Duodenal mucosa (tissue), 2 donors: ENCODE measurements around the gene MRPL46.

Experiments
- H3K27ac ChIP-seq: one replicate; pipeline ENCODE4 v1.7.0; 2013; ENCODE audit warnings: low read depth, low read length
- H3K27me3 ChIP-seq, 2 donors: one replicate each; pipeline ENCODE4 v1.7.0; 2013; ENCODE audit warnings: low read length in 2 of 2, control low read depth in 1 of 2; ENCODE audit not compliant: insufficient read depth in 2 of 2, control insufficient read depth in 1 of 2
- H3K36me3 ChIP-seq, 2 donors: one replicate each; pipeline ENCODE4 v1.7.0; 2013; ENCODE audit warnings: low read length in 2 of 2, control low read depth in 1 of 2; ENCODE audit not compliant: insufficient read depth in 2 of 2, control insufficient read depth in 1 of 2
- H3K4me1 ChIP-seq, 2 donors: one replicate each; pipeline ENCODE4 v1.7.0; 2013; ENCODE audit warnings: low read length in 2 of 2, control low read depth in 1 of 2; ENCODE audit not compliant: insufficient read depth in 2 of 2, control insufficient read depth in 1 of 2
- H3K4me3 ChIP-seq, 2 donors: one replicate each; pipeline ENCODE4 v1.7.0; 2013; ENCODE audit warnings: low read length in 2 of 2, low read depth in 1 of 2
- H3K9ac ChIP-seq, 2 donors: one replicate each; pipeline ENCODE4 v1.7.0; 2013; ENCODE audit warnings: low read length in 2 of 2, low read depth in 1 of 2
- H3K9me3 ChIP-seq, 2 donors: one replicate each; pipeline ENCODE4 v1.7.0; 2013; ENCODE audit warnings: low read length in 2 of 2, control low read depth in 1 of 2; ENCODE audit not compliant: control insufficient read depth in 1 of 2

The MRPL46 gene

DNA sequence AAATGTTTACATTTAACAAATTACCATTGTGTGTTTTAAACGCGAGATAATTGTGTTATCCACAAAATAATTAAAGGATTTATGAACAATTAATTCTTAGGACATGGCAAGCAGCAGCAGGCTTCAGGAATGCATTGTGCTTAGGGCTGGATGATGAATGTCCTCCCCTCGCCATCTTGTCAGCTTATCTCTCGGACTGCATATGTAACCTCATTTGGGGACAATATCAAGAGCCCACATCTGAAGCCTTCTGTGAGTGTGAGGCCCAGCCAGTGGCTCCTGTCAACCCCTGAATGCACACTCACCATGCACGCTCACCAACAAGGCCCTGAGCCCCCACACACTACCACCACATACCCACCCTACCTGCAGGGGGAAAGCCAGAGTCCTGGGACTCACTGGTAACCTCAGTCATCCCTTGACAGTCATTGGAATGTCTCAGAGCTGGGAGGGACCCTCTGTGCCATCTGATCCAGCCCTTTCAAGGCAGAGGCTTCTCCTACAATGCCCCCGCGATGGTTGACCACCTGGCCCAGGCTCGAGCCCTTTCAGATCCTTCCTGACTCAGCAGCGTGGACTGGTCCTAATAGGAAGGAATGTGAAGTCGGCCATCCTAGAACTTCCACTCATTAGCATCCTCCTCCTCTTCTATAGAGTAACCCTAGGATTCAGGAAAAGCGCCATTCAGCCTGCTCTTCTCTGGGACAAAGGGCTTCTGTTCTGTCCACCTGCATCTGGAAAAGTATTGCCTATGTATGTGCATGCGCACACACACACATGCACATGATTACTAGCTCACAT is 38.2 kb downstream of the MRPL46 start:
- Histone ChIP-seq H3K27ac (no peak overlapping the region), H3K36me3 (no peaks in the 10 kb centered on the region), H3K4me1 (no peaks in the 10 kb centered on the region), H3K9me3 (no peaks in the 10 kb centered on the region), H3K4me3 (no peak overlapping the region), H3K27me3 (peaks cover 0 to 5% of the 10 kb centered on the region in 2 donors), H3K9ac (no peak overlapping the region)

DNA sequence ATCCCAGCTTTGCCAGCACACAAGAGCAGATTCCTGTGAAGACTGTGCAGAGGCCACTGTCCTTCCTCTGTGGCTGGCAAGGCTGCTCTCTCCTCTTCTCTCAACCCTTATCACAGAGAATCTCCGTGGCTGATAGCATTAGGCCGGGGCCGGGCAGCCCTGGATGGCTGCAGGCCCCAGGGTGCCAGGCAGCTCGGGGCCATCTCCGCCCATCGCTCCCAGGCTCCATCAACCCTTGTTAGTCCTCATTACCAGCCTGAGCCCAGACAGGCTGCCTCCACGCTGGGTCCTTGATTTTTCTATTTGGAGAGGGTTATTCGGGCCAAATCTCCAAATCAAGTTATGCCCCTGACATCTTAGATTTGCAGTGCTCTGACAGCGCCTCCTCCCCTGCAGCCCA is 39.1 kb downstream of the MRPL46 start:
- Histone ChIP-seq H3K27ac (no peak overlapping the region), H3K36me3 (no peaks in the 10 kb centered on the region), H3K9me3 (no peaks in the 10 kb centered on the region), H3K27me3 (peaks cover 0 to 5% of the 10 kb centered on the region in 2 donors), H3K9ac (no peak overlapping the region), H3K4me3 (no peak overlapping the region), H3K4me1 (no peaks in the 10 kb centered on the region)

DNA sequence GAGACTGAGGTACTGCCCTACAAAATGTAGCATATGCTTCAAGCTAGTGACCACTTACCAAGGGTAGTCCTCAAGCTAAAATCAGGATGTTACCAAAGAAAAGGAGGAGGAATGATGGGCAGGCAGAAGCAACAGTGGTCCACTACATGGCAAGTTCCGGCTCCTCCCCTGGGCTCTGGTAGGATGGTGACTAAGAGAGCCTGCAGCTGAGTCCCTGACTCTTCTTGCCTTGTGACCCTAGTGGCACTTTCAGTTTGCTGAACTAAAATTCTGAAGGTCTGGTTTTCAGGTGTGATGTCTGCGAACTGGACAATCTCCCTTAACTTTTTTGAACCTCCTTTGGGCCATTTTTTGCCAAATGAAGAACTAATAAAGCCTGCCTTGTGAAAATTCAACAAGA is 40.9 kb downstream of the MRPL46 start:
- peaks cover 0 to 5% of the 10 kb centered on the region in 2 donors for H3K27me3 ChIP-seq
- no peak overlapping the region for H3K9ac ChIP-seq
- H3K9me3 ChIP-seq = no peaks in the 10 kb centered on the region
- no peak overlapping the region for H3K4me3 ChIP-seq
- H3K4me1 ChIP-seq = no peaks in the 10 kb centered on the region
- no peak overlapping the region for H3K27ac ChIP-seq
- no peaks in the 10 kb centered on the region for H3K36me3 ChIP-seq

DNA sequence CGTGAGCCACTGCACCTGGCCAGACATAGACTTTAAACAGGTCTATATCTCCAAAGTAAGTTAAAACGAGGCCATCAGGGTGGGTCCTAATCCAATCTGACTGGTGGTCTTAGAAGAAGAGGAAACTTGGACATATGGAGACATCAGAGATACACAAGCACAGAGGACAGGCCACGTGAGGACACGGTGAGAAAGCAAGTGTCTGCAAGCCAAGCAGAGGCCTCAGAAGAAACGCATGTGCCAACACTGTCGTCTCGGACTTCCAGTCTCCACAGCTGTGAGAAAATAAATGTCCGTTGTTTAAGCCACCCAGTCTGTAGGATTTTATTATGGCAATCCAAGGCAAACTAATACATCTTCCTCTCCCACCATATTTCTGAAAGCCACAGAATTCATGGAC is 43.9 kb downstream of the MRPL46 start:
- H3K4me3 ChIP-seq = no peak overlapping the region
- no peak overlapping the region for H3K9ac ChIP-seq
- H3K27me3 ChIP-seq = no peaks in the 10 kb centered on the region
- no peaks in the 10 kb centered on the region for H3K36me3 ChIP-seq
- H3K9me3 ChIP-seq = no peaks in the 10 kb centered on the region
- H3K27ac ChIP-seq = no peak overlapping the region
- no peaks in the 10 kb centered on the region for H3K4me1 ChIP-seq

DNA sequence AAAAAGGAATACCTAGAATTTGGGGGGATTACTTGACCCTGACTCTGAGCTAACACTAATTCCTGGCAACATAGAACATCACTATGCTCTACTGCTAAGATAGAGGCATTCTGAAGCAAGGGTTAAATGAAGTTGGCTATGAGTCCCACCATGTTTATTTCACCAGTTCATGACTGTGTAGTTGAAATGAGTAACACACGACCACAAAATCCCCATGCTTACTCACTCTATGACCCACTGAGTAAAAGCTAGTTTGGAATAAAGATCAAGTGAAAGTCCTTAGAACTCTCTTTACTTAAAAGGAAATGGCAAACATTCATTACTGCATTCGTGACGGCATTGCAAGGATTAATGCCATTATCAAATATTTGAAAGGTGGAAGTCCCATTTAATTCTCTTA is 47.4 kb downstream of the MRPL46 start:
- Histone ChIP-seq H3K4me3 (no peak overlapping the region), H3K36me3 (no peaks in the 10 kb centered on the region), H3K4me1 (no peaks in the 10 kb centered on the region), H3K9ac (no peak overlapping the region), H3K9me3 (no peaks in the 10 kb centered on the region), H3K27ac (no peak overlapping the region), H3K27me3 (no peaks in the 10 kb centered on the region)
